Fibroblast of the conjunctiva (primary cell): ENCODE data around the gene NSMCE1.
"Not testable (repeated sequence)": the region's sequence is repeated elsewhere in the genome, so short reads cannot be mapped to it uniquely, and the experiment has no call there.

ENCODE experiments used
- DNase-seq: peaks from one replicate; pipeline ENCODE4 v3.0.0-alpha.2; 2010; ENCODE audit warnings: low read depth

The NSMCE1 gene

DNA sequence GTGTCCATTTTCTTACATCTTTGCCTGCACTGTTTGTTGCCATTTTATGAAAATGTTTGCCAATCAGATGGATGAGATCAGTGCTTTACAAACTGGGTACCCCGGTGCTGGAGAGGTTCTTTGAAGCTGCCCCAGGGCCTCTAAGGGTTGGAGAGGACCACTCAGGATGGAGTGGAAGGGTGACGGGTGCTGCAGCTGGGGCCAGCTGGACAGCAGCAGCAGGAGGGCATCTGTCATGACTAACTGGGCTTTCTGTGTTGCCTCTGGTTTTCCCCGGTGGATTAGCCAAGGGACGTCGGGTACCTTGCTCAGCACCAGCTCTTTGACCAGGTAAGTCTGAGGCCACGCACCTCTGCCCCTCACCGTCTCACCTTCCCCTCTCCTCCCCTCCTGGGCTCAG is 52.9 kb downstream of the NSMCE1 start:
- no peak for DNase-seq

DNA sequence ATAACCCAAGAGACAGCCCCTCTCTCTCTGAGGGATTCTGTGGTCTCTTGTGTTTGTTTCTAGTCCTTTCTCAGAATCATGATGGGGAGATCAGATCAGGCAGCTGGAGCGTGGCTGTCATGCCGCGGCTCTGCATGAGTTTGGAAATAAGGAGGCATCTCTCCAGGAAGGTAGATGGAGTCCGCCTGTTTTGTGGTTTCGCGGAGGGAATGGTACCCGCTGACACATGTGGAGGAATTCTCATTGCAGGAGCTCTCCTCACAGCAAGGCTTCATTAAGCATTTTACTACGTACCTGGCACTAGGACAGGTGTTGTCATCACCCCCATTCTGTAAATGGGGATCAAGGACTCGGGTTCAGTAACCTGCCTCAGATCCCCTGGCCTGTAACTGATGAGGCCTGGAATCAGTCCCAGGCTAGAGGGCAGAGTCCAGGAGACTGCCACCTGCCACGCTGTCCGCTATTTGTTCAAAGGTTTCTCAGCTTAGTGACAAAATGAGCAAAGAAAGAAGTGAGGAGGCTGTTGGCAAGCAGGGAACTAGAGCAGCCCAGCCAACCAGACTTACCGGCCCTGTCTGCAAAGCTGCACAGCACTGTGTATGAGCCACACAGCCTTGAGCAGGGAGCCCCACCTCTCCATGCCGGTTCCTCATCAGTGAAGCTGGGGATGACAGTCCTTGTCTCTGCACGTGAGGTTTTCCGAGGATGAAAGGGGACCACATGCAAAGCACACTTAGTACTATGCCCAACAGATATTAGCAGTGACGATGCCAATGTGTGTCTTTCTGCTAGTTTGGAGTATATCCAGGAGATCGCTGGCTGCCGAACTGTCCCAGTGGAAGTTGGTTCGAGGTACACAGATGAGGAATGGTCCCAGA is 54.2 kb downstream of the NSMCE1 start:
- no peak for DNase-seq

DNA sequence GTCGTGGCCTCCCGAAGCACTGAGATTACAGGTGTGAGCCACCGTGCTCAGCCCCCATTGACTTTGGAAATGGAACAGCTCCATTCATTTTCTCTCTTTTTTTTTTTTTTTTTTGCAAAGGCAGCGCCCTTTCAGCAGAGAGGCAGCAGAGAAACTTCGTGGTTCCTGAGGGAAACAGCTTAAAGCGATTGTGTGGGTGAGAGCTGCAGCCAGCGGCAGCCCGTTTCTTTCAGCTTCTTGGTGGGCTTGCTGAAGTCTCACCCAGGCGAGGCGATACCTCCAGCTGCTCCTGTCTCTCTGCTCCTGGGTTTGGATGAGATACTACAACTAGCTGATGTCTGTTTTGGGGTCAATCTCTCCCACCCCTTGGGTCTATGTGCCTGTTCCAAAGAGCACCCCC is 57.5 kb downstream of the NSMCE1 start:
- DNase-seq, result no peak

DNA sequence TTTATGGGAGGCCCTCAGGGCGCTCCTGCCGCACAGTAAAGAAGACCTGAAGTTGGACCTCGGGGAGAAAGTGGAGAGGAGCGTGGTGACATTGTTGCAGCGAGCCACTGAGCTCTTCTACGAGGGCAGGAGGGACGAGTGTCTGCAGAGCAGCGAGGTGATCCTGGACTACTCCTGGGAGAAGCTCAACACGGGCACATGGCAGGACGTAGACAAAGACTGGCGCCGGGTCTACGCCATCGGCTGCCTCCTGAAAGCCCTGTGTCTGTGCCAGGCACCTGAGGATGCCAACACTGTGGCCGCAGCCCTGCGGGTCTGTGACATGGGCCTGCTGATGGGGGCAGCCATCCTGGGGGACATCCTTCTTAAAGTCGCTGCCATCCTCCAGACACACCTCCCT is 58.4 kb downstream of the NSMCE1 start:
- DNase-seq, result no peak

DNA sequence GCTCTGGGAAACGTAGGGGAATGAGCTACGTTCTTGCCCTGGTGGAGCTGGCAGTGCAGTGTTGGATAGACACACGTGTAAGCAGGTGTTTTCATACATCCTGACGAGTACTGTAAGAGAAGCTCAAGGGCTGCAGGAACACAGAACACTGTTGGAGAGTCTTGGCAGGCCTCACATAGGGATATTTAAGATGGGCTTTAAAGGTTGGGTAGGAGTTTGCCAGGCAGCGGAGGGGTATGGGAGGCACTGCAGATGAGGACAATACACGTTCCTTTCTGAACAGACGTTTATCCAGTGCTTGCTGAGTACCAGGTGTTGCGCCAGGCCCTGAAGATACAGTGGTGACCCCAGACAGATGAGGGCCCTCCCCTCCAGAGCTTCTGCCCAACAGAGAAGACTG is 59.0 kb downstream of the NSMCE1 start:
- no peak for DNase-seq

DNA sequence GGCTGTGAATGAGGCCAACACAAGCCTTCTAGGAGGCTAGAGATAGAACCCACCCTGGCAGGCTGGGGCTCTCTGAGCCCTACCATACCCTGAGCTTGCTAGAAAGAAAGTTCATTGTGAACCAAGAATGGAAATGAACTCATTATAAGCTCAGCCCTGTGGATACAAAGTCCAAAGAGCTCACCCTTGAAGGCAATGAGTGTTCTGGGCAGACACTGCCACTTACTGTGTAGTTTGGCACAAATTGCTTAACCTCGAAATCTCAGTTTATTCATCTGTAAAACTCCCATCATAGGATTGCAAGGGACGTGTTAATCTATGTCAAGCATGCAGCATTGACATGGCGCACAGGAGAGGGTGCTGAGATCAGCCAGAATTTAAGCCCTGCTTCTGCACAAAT is 59.8 kb downstream of the NSMCE1 start:
- no peak for DNase-seq

DNA sequence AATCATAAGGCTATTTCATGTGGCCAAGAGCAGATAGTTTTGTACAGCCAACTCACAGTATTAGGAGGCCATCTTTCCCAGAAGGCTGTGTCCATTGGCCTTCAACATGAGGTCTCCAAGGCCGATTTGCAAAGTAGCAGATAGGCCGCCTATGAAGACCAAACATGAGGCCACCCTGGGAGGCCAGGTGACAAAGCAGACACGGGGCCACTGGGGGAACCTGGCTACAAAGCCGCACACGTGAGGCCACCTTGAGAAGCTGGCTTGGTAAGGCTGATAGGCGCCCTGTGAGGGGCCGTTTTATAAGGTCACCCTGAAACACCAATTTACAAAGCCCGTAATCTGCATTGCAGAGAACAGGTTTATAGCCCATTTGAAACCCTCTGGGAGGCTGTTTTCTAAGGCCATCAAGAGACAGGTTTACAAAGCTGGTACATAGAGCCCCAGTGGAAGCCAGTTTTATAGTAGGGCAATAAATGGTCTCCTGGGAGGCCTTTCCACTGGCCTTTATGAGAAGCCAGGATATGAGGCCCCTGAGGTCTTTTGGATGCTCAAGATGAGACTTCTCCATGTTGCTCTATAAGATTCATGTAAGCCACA is 60.4 kb downstream of the NSMCE1 start:
- no peak for DNase-seq

DNA sequence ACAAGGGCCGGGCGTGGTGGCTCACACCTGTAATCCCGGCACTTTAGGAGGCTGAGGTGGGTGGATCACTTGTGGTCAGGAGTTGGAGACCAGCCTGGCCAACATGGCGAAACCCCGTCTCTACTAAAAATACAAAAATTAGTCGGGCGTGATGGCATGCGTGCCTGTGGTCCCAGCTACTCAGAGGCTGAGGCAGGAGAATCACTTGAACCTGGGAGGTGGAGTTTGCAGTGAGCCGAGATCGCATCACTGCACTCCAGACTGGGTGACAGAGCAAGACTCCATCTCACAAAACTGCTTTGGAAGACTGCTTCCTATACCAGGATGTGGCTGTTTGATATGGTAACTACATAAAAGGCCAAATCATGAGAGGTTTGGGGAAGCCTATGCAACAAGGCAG is 61.5 kb downstream of the NSMCE1 start:
- not testable (repeated sequence) for DNase-seq

DNA sequence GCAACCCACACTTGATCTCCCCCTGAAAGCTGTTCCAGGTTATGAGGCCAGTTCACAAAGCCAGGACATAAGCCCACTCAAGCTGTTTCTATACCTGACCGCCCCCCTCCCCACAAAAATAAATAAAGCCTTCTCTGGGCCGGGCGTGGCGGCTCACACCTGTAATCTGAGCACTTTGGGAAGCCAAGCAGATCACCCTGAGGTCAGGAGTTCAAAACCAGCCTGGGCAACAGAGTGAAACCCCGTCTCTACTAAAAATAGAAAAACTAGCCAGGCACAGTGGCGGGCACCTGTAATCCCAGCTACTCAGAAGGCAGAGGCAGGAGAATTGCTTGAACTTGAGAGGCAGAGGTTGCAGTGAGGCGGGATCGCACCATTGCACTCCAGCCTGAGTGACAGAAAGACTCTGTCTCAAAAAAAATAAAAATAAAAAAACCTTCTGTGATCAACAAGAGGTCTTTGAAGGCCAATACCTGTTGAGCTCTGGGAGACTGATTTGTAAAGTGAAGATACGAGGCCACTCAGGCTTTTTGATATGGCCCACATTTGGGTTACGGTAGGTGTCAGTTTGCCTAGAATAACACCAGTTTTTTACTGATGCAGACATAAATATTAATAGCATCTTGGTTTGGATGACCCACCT is 63.0 kb downstream of the NSMCE1 start:
- DNase-seq, result no peak

DNA sequence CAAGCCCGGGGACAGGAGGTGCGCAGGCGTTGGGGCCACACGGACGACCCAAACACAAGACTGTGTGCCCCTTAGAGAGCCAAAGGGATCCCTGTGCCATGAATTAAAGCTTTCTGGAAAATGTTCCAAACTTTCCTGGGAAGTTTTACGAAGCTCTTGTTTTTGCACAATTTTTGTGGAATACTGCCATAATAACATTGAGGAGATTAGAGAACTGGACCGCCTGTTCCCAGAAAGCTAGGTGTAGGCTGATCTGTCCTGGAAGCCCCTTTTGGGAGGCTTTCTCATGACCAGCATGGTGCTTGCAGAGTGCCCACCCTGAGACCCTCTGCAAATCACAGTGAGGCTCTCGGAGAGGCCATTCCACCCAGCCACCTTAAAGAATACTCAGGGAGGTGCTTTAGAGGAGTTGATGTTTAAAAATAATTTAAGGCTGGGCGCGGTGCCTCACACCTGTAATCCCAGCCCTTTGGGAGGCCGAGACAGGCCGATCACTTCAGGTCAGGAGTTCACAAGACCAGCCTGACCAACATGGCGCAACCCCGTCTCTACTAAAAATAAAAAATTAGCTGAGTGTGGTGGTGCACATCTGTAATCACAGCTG is 64.2 kb downstream of the NSMCE1 start:
- DNase-seq, result no peak

DNA sequence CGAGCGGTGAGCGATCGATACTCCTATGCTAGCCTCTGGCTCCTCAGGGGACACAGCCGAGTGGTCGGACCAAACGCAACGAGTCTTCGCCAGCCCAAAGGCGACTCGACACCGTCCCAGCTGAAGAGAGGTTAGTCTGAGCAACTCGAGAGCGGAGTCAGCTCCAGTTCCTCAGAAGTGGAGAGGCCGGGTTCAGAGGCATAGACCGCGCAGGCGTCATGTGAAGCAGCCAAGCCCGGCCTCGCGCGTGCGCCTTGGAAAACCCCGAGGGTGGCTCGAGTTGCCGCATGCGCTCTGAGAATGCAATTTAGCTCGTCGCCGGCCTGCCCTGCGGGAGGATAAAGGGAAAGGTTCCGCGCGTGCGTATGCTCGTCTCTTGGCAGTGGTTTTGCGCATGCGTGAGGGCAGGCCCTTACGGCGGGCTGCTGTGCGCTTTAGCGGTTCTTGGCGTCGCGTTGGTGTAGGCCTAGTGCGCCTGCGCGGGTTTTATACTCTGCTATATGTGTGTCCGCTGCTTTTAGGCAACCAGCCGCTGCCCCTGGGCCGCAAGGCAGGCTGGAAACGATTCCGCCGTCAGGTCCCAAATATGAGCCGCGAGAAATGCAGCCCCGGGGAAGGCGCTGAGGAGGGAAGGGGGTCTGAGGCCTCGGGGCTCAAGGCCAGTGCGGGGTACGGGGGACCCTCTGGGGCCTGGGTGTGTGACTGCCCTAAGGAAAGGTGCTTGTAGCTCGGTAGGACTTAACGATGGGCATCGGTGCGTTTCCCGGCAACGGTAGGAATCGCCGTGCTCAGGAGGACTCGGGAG is 64.9 kb downstream of the NSMCE1 start, which contains the start of gene KDM8:
Gene KDM8, plus strand, starts transcription at position 20 of the 805 bp plus-strand sequence. CDS start 6,598 bp downstream, outside the sequence.
- peak; percentile 100 for DNase-seq

DNA sequence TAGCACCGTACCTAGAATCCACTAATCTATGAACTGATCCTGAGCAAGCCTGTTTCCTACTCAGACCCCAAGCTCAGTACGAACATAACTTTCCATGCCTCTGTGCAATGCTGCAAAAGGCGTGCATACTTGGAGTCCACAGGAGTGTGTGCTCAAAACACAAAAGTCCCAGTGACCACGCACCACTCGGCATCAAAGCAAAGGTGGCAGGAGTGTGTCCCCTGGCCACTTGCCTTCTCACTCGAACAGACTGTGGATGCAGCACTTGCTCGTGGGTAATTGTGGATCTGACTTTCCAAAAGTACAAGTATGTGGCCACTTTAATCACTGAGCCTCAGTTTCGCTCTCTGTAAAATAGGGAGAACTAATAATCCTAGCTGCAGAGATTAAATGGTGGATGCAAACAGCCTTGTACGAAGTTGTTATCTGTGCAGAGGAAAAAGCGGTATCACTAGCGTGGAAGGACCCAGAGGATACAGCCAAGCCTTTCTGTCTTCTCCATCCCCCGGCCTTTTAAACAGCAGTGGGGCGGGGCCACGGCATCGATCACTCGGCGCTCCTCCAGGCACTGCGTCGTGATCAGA is 65.6 kb downstream of the NSMCE1 start:
- DNase-seq, result peak; percentile 82

DNA sequence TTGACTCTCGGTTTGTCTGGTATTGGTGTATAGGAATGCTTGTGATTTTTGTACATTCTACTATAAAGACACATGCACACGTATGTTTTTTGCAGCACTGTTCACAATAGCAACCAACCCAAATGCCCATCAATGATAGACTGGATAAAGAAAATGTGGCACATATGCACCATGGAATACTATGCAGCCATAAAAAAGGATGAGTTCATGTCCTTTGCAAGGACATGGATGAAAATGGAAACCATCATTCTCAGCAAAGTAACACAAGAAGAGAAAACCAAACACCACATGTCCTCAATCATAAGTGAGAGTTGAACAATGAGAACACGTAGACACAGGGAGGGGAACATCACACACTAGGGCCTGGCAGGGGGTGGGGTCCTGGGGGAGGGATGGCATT is 67.7 kb downstream of the NSMCE1 start:
- DNase-seq, result not testable (repeated sequence)

DNA sequence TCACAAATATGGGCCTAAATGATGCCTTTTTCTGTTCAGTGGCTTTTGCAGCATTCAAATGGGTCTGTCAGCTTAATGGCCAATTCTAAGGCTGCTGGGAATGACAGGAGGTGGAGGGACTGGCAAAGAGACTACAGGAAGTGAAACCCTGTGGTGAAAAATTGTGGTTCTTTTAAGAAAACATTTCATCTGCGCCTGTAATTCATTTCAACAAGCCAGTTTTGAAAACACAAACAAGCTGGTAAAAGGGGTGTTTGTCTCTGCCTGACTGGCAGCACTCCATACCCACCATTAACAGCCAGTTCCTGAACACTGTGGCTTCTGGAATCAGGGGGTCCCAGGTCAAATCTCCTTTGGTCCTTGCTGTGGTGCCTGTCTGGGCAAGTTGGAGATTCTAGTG is 68.8 kb downstream of the NSMCE1 start:
- DNase-seq, result no peak

DNA sequence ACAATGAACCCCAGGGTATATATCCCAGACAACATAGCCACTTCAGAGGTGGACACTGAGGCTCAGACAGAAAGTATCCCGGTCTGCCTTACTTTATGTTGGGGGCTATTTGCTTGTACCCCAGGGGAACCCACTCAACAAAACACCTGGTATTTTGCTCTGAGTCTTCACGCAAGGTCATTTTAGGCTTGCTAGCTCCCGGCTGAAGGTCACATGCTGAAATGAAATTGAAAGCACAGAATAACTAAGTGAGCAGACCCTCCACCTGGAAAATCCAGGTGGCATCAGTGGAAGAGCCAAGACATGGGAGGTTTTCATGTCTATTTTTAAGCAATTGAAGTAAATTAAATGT is 69.4 kb downstream of the NSMCE1 start:
- DNase-seq, result no peak

DNA sequence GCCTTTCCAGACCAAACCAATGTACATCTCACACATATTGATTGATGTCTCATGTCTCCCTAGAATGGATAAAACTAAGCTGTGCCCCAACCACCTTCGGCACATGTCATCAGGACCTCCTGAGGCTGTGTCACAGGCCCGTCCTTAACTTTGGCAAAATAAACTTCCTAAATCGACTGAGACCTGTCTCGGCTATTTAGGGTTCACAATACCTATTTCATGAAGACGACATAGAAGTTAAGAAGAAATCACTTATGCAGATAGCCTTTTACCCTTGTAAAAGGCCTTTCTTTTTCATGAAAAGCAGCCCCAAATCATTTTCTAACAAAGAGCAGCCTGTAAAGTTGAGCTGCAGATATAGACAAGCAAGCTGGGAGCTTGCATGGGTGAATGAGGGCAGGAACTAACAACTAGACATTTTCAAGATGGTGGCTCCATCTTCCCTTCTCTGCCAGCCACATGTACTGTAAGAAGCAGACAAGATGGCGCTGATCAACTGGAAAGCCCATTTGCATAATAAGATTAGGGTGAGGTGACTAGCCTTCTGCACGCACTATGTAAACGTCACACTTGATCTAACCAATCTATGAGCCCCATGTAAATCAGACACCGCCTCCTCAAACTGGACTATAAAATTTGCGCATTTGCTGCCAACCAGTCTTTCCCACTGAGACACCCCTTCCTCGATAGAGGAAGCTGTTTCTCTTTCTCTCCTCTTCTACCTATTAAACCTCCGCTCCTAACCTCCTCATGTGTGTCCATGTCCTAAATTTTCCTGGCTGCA is 69.9 kb downstream of the NSMCE1 start:
- DNase-seq, result no peak

DNA sequence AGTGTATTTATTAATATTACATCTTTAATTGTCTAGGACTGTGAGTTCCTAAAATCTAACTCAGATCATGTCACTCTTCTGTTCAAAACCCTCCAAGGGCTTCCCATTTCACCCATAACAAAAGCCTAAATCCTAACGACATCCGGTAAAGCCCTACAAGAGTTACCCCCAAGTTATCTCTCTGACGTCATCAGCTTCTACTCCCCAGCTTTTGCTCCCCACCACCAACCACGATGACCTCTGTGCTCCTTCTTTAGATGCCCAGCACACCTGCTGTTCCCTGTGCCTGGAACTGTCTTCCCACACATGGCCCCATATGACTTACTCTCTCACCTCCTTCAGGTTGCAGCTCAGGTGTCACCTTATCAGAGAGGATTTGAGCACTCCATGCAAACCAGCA is 71.6 kb downstream of the NSMCE1 start:
- DNase-seq, result no peak

DNA sequence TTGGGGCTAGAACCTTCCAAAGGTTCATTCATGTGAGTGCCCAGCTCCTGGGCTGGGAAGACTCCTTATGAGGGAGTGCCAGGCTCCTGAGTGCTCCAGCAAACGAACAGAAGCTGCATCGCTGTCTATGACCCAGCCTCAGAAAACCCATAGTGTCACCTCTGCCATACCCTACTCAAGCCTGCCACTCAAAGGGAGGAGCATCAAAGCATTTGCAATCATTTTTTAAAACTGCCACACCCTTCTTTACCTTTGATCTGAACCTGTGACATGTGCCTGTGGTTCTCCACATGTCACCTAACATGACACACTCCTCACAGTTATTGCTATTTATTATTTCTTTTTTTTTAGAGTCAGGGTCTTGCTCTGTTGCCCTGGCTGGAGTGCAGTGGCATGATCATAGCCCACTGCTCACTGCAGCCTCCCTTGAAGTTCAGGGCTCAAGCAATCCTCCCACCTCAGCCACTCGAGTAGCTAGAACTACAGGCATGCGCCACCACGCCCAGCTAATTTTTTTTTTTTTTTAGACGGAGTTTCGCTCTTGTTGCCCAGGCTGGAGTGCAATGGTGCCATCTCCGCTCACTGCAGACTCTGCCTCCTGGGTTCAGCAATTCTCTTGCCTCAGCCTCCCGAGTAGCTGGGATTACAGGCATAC is 72.5 kb downstream of the NSMCE1 start:
- no peak for DNase-seq

DNA sequence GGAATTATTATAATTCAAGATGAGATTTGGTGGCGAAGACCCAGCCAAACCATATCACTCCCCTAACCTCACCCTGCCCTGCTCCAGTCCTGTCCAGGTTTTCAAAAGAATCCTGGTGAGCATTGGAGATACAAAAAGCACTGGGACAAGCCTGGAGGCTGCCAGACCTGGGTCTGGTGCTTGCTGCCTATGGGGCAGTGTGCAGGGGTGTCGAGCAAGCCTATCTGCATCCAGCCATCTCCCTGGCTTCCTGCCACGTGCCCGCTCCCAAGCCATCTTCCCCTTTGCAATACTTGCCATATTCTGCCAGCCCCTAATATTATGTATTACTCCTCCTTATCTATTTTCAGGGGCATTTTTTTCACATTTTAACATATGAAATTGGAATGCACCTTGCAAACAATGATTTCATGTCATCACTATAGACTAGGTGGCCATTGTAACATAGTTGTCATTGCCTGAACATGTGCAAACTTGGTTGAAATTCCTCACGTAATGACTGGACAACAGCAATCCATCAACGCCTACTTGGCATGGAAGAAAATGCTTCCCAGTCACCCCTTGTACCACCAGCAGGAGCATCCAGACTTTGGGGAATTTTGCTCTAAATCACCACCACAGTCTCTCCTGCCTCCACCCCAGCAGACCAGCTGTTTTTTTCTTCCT is 73.4 kb downstream of the NSMCE1 start:
- no peak for DNase-seq
